GM18502 (cell line): Measurements from ENCODE around the gene PEG3.

Experiments used
- ATAC-seq: cut with Tn5 transposase; IDR thresholded peaks from one replicate; pipeline ENCODE4 v1.9.1; 2021; ENCODE audit warnings: mild to moderate bottlenecking; ENCODE audit not compliant: unreplicated experiment, poor library complexity

PEG3 gene

GRCh38 chr19:56839652-56840450 lies 675 bp downstream of the PEG3 start:
- ATAC-seq, result no peak

- no peak for ATAC-seq
These were observed 1.4 kb downstream of the PEG3 start for GRCh38 chr19:56838909-56839651.

- ATAC-seq, result no peak
These were observed 2.3 kb downstream of the PEG3 start for GRCh38 chr19:56838024-56838908.

GRCh38 chr19:56837492-56838023 lies 3.0 kb downstream of the PEG3 start:
- no peak for ATAC-seq

- no peak for ATAC-seq
These were observed 3.5 kb downstream of the PEG3 start for GRCh38 chr19:56837004-56837403.

GRCh38 chr19:56836059-56836458 lies 4.5 kb downstream of the PEG3 start:
- ATAC-seq, result no peak

GRCh38 chr19:56835401-56835800 lies 5.1 kb downstream of the PEG3 start:
- no peak for ATAC-seq

- ATAC-seq, result no peak
These were observed 5.8 kb downstream of the PEG3 start for GRCh38 chr19:56834564-56835375.

- no peak for ATAC-seq
These were observed 8.1 kb downstream of the PEG3 start for GRCh38 chr19:56832352-56832928.

- ATAC-seq, result no peak
These were observed 9.3 kb downstream of the PEG3 start for GRCh38 chr19:56831255-56831654.

GRCh38 chr19:56829596-56829995 lies 10.9 kb downstream of the PEG3 start:
- ATAC-seq, result no peak

GRCh38 chr19:56827708-56828107 lies 12.8 kb downstream of the PEG3 start:
- ATAC-seq, result no peak

GRCh38 chr19:56823956-56824355 lies 16.6 kb downstream of the PEG3 start:
- no peak for ATAC-seq

GRCh38 chr19:56823417-56823816 lies 17.1 kb downstream of the PEG3 start:
- ATAC-seq, result no peak

GRCh38 chr19:56822755-56823154 lies 17.8 kb downstream of the PEG3 start:
- ATAC-seq, result no peak

GRCh38 chr19:56821675-56822074 lies 18.9 kb downstream of the PEG3 start:
- ATAC-seq, result no peak

- ATAC-seq, result no peak
These were observed 19.3 kb downstream of the PEG3 start for GRCh38 chr19:56821209-56821608.

GRCh38 chr19:56819166-56819565 lies 21.4 kb downstream of the PEG3 start:
- no peak for ATAC-seq

- no peak for ATAC-seq
These were observed 25.9 kb downstream of the PEG3 start for GRCh38 chr19:56814656-56815055.
